IMR-90 (cell line): ENCODE data around the gene SYT17. TPM values are rescaled to one million over a fixed set of nuclear protein-coding genes. Genes with fewer than 3 reads are reported as not detected.
A peak's percentile ranks its signal among the peaks of the same experiment; 100 is the strongest.

ENCODE experiments used
- ATAC-seq: fragments of 200-7000 bp; cut with Tn5 transposase; 2 replicates; pipeline ENCODE4 v1.9.1; 2020; ENCODE audit warnings: low read depth, mild to moderate bottlenecking, moderate library complexity
- BruUV-seq: library from RNA; stranded (reverse); fragments of 400-500 nt; replicated peaks from 2 replicates; lab custom pipeline; 2021; lab: Mats Ljungman, UMichigan
- CTCF ChIA-PET: fragments of 300-600 bp; formaldehyde crosslinking; extraction: SDS; loops from one replicate; lab custom pipeline; 2021; ENCODE audit warnings: antibody characterized with exemption; lab: Yijun Ruan, JAX
- POLR2A ChIA-PET: fragments of 300-600 bp; sonication (Branson Sonifier 250); formaldehyde crosslinking; loops from one replicate; lab custom pipeline; 2022; ENCODE audit warnings: antibody characterized with exemption; ENCODE audit not compliant: unreplicated experiment; lab: Charles Lee
- DNase-seq: peaks from one replicate; pipeline ENCODE4 v3.0.0; 2013
- H2AFZ ChIP-seq: replicated peaks from 2 replicates; pipeline ENCODE3; 2013; ENCODE audit warnings: low read length, mild to moderate bottlenecking; ENCODE audit not compliant: poor library complexity
- H2AK5ac ChIP-seq: 2 replicates; pipeline ENCODE4 v1.6.1; 2013; ENCODE audit warnings: low read depth, low read length, inconsistent platforms
- H2AK9ac ChIP-seq: replicated peaks from 2 replicates; pipeline ENCODE3; 2013; ENCODE audit warnings: mild to moderate bottlenecking, low read depth, low read length, moderate library complexity; ENCODE audit not compliant: poor library complexity
- H2BK120ac ChIP-seq: 2 replicates; pipeline ENCODE4 v1.6.1; 2013; ENCODE audit warnings: low read depth, low read length, inconsistent platforms
- H2BK15ac ChIP-seq: 3 replicates; pipeline ENCODE4 v1.6.1; 2013; ENCODE audit warnings: low read depth, low read length, inconsistent platforms
- H2BK20ac ChIP-seq: 2 replicates; pipeline ENCODE4 v1.6.1; 2013; ENCODE audit warnings: low read depth, mild to moderate bottlenecking, inconsistent platforms, low read length, moderate library complexity
- H2BK5ac ChIP-seq: 2 replicates; pipeline ENCODE4 v1.6.1; 2013; ENCODE audit warnings: mild to moderate bottlenecking, low read depth, low read length, inconsistent platforms; ENCODE audit not compliant: poor library complexity, severe bottlenecking
- H3K14ac ChIP-seq: replicated peaks from 2 replicates; pipeline ENCODE4 v1.6.1; 2013; ENCODE audit warnings: low read depth, low read length, inconsistent platforms
- H3K18ac ChIP-seq: 2 replicates; pipeline ENCODE4 v1.6.1; 2013; ENCODE audit warnings: low read depth, low read length, control low read depth
- H3K23ac ChIP-seq: 2 replicates; pipeline ENCODE4 v1.6.1; 2013; ENCODE audit warnings: low read depth, low read length, inconsistent platforms
- H3K27ac ChIP-seq: 2 replicates; pipeline ENCODE4 v1.5.1; 2013; ENCODE audit warnings: mild to moderate bottlenecking, control low read depth, low read length; ENCODE audit not compliant: insufficient read depth
- H3K27me3 ChIP-seq: 2 replicates; pipeline ENCODE4 v1.6.1; 2013; ENCODE audit warnings: low read length; ENCODE audit not compliant: control insufficient read depth, insufficient read depth
- H3K36me3 ChIP-seq: 2 replicates; pipeline ENCODE4 v1.6.1; 2013; ENCODE audit warnings: low read length, mixed read lengths; ENCODE audit not compliant: control insufficient read depth, insufficient read depth
- H3K4ac ChIP-seq: 2 replicates; pipeline ENCODE4 v1.6.1; 2013; ENCODE audit warnings: low read depth, low read length, inconsistent platforms
- H3K4me1 ChIP-seq: 2 replicates; pipeline ENCODE4 v1.6.1; 2013; ENCODE audit warnings: low read length, mixed read lengths; ENCODE audit not compliant: control insufficient read depth, insufficient read depth
- H3K4me2 ChIP-seq: 2 replicates; pipeline ENCODE4 v1.6.1; 2013; ENCODE audit warnings: low read depth, mild to moderate bottlenecking, control low read depth, low read length, moderate library complexity
- H3K4me3 ChIP-seq: 2 replicates; pipeline ENCODE4 v1.5.1; 2013; ENCODE audit warnings: low read depth, mild to moderate bottlenecking, control low read depth, low read length, moderate library complexity; ENCODE audit not compliant: insufficient read depth
- H3K56ac ChIP-seq: 2 replicates; pipeline ENCODE4 v1.6.1; 2013; ENCODE audit warnings: low read length, inconsistent platforms; ENCODE audit not compliant: insufficient read depth; ENCODE audit errors: extremely low read depth
- H3K79me1 ChIP-seq, 2 experiments: 2 replicates each; pipeline ENCODE4 v1.6.1; 2013; ENCODE audit warnings: low read length in 2 of 2, inconsistent platforms in 1 of 2, low read depth in 1 of 2
- H3K9ac ChIP-seq: 2 replicates; pipeline ENCODE4 v1.6.1; 2013; ENCODE audit warnings: low read depth, low read length, control low read depth
- H3K9me1 ChIP-seq: 2 replicates; pipeline ENCODE4 v1.6.1; 2013; ENCODE audit warnings: low read length, inconsistent platforms; ENCODE audit not compliant: insufficient read depth
- H3K9me3 ChIP-seq: 2 replicates; pipeline ENCODE4 v1.6.1; 2013; ENCODE audit warnings: low read length; ENCODE audit not compliant: control insufficient read depth, insufficient read depth
- H4K20me1 ChIP-seq: 2 replicates; pipeline ENCODE4 v1.6.1; 2013; ENCODE audit warnings: low read length, inconsistent platforms; ENCODE audit not compliant: insufficient read depth
- H4K5ac ChIP-seq: 2 replicates; pipeline ENCODE4 v1.6.1; 2013; ENCODE audit warnings: mild to moderate bottlenecking, low read depth, low read length, control low read depth
- H4K8ac ChIP-seq, 2 experiments: 2 replicates each; pipeline ENCODE4 v1.6.1; 2013; ENCODE audit warnings: low read depth in 2 of 2, low read length in 2 of 2, control low read depth in 1 of 2, inconsistent platforms in 1 of 2
- H4K91ac ChIP-seq: 2 replicates; pipeline ENCODE4 v1.6.1; 2013; ENCODE audit warnings: low read depth, low read length, inconsistent platforms; ENCODE audit not compliant: insufficient read depth
- BHLHE40 ChIP-seq: fragments of 150-350 bp; IDR thresholded peaks from 2 replicates; pipeline ENCODE4 v1.6.1; 2016; ENCODE audit warnings: mild to moderate bottlenecking, low read depth, low read length
- CHD1 ChIP-seq: IDR thresholded peaks from 2 replicates; pipeline ENCODE4 v1.6.1; 2012; ENCODE audit warnings: low read depth, low read length, improper control_type of control experiment
- CTCF ChIP-seq: conservative IDR thresholded peaks from 2 replicates; pipeline ENCODE4 v1.5.1; 2012; ENCODE audit warnings: mild to moderate bottlenecking, low read depth, low read length, improper control_type of control experiment
- ELK1 ChIP-seq: fragments of 150-350 bp; IDR thresholded peaks from 2 replicates; pipeline ENCODE4 v1.6.1; 2016; ENCODE audit warnings: low read depth, mild to moderate bottlenecking, low read length, moderate library complexity, borderline replicate concordance
- FOS ChIP-seq: fragments of 150-350 bp; IDR thresholded peaks from 2 replicates; pipeline ENCODE4 v1.6.1; 2016; ENCODE audit warnings: low read depth, low read length
- MAFK ChIP-seq: IDR thresholded peaks from 2 replicates; pipeline ENCODE4 v1.6.1; 2012; ENCODE audit warnings: low read depth, low read length, improper control_type of control experiment
- MAZ ChIP-seq: IDR thresholded peaks from 2 replicates; pipeline ENCODE4 v1.6.1; 2012; ENCODE audit warnings: low read depth, mild to moderate bottlenecking, low read length, improper control_type of control experiment, moderate library complexity, borderline replicate concordance
- MXI1 ChIP-seq: IDR thresholded peaks from 2 replicates; pipeline ENCODE4 v1.6.1; 2012; ENCODE audit warnings: low read depth, mild to moderate bottlenecking, low read length, moderate library complexity, borderline replicate concordance
- NFE2L2 ChIP-seq: fragments of 150-350 bp; IDR thresholded peaks from 2 replicates; pipeline ENCODE4 v1.6.1; 2016; ENCODE audit warnings: low read depth, mild to moderate bottlenecking, low read length
- POLR2A ChIP-seq: IDR thresholded peaks from 2 replicates; pipeline ENCODE4 v1.6.1; 2012; ENCODE audit warnings: mild to moderate bottlenecking, low read depth, low read length
- RAD21 ChIP-seq: IDR thresholded peaks from 2 replicates; pipeline ENCODE4 v1.6.1; 2012; ENCODE audit warnings: low read length, improper control_type of control experiment
- RCOR1 ChIP-seq: IDR thresholded peaks from 2 replicates; pipeline ENCODE4 v1.6.1; 2012; ENCODE audit warnings: mild to moderate bottlenecking, low read length, improper control_type of control experiment; ENCODE audit not compliant: insufficient replicate concordance
- RFX5 ChIP-seq: IDR thresholded peaks from 2 replicates; pipeline ENCODE4 v1.8.0; 2012; ENCODE audit warnings: low read depth, mild to moderate bottlenecking, low read length, moderate library complexity
- SMC3 ChIP-seq: fragments of 150-350 bp; IDR thresholded peaks from 2 replicates; pipeline ENCODE4 v1.6.1; 2016; ENCODE audit warnings: low read depth, mild to moderate bottlenecking, antibody characterized with exemption, low read length, moderate library complexity
- USF2 ChIP-seq: fragments of 150-350 bp; IDR thresholded peaks from 2 replicates; pipeline ENCODE4 v1.6.1; 2017; ENCODE audit warnings: mild to moderate bottlenecking, antibody characterized with exemption, low read length, low read depth
- WGBS, 2 experiments: methylation state at CpG; one replicate each; pipeline versions ENCODE4 v1.1.5 to v1.1.7; 2013; ENCODE audit warnings: missing lambda C conversion rate in 2 of 2; ENCODE audit not compliant: insufficient read length in 1 of 2; ENCODE audit errors: extremely low coverage in 2 of 2; 5-methylcytosine and 5-hydroxymethylcytosine counted together
- dilution Hi-C: fragments of 300-500 bp; cut with HindIII; formaldehyde crosslinking; loops from one replicate; pipeline ENCODE4 v1.14.3; 2018; ENCODE audit warnings: low sequenced_read_pairs; ENCODE audit not compliant: unreplicated experiment
- in situ Hi-C: fragments of 300-500 bp; cut with MboI; formaldehyde crosslinking; loops from 3 replicates; pipeline ENCODE4 v1.14.3; 2019; ENCODE audit warnings: low sequenced_read_pairs, inconsistent platforms, mixed read lengths
- intact Hi-C: fragments of 100-400 bp; cut with micrococcal nuclease; formaldehyde crosslinking; loops from 2 replicates; pipeline ENCODE4 v1.10.0; 2022
- polyA plus RNA-seq, 3 experiments: library from polyadenylated mRNA; depleted of rRNA; stranded (reverse); fragments of >200 nt; gene quantifications; 2 replicates each; pipeline ENCODE4 v1.2.3, GENCODE V29; 2012; ENCODE audit warnings: low replicate concordance in 1 of 3
- total RNA-seq: library from RNA; depleted of rRNA; stranded (reverse); fragments of >200 nt; gene quantifications from 2 replicates; pipeline ENCODE4 v1.2.3, GENCODE V29; 2012

Gene SYT17
- total and polyA plus RNA-seq, 2 of the 4 experiments (the other 2 are of a cell fraction): not detected

GRCh38 chr16:19169082-19169639 is 1.1 kb downstream of the SYT17 start:
- DNase-seq: no peak
- H2BK5ac ChIP-seq: no peak overlapping the region
- peaks cover 2% of the 10 kb centered on the region for H3K4me1 ChIP-seq
- no peak overlapping the region for H3K27ac ChIP-seq
- in situ Hi-C loops (no loop called here), dilution Hi-C loops (no loop called here), intact Hi-C loops (loop anchor here (5.0 kb wide), 1 partner anchor 333 kb away; no protein-coding TSS in a partner anchor)
- ATAC-seq: no peak
- whole genome bisulfite sequencing, 2 experiments: 35% methylated on average over 10 of the region's 19 CpGs; no CpG with 5 or more reads in 1 of the 2 experiments
- no peak overlapping the region for H4K91ac ChIP-seq
- no peaks in the 10 kb centered on the region for H3K36me3 ChIP-seq
- no peak overlapping the region for H2BK20ac ChIP-seq
- peaks cover 43% of the 10 kb centered on the region for H3K27me3 ChIP-seq
- H3K18ac ChIP-seq: no peak overlapping the region
- no peak overlapping the region for H3K23ac ChIP-seq
- H3K79me1 ChIP-seq: no peaks in the 10 kb centered on the region
- POLR2A ChIA-PET: no interaction called here
- H2AK9ac ChIP-seq: no peak overlapping the region
- TF ChIP-seq BHLHE40 (no peak), CTCF (no peak), RCOR1 (no peak), FOS (no peak), MXI1 (no peak), MAZ (no peak), SMC3 (no peak), MAFK (no peak), POLR2A (no peak), USF2 (no peak), NFE2L2 (no peak), CHD1 (no peak), RAD21 (no peak), RFX5 (no peak), ELK1 (no peak)
- H3K14ac ChIP-seq: no peak overlapping the region
- H4K5ac ChIP-seq: no peak overlapping the region
- H3K4me3 ChIP-seq: no peak overlapping the region
- peak overlapping the region; percentile 25 for H2AFZ ChIP-seq
- no peak overlapping the region for H2AK5ac ChIP-seq
- CTCF ChIA-PET: no interaction called here
- BruUV-seq: no TSS peak
- H2BK120ac ChIP-seq: no peak overlapping the region
- H3K9me1 ChIP-seq: no peaks in the 10 kb centered on the region
- no peak overlapping the region for H3K9ac ChIP-seq
- H4K20me1 ChIP-seq: no peaks in the 10 kb centered on the region
- no peak overlapping the region for H3K4me2 ChIP-seq
- H2BK15ac ChIP-seq: no peak overlapping the region
- H3K9me3 ChIP-seq: no peaks in the 10 kb centered on the region; the same call in 1 of the 2 replicates
- no peak overlapping the region for H3K4ac ChIP-seq
- H3K56ac ChIP-seq: no peak overlapping the region
- H4K8ac ChIP-seq: no peak overlapping the region
